IMR-90 (cell line): ENCODE measurements around the gene SCN10A. TPM values are rescaled to one million over a fixed set of nuclear protein-coding genes. Genes with fewer than 3 reads are reported as not detected.

Experiments used
- ATAC-seq: fragments of 200-7000 bp; cut with Tn5 transposase; 2 replicates; pipeline ENCODE4 v1.9.1; 2020; ENCODE audit warnings: low read depth, mild to moderate bottlenecking, moderate library complexity
- BruUV-seq: library from RNA; stranded (reverse); fragments of 400-500 nt; replicated peaks from 2 replicates; lab custom pipeline; 2021; lab: Mats Ljungman, UMichigan
- CTCF ChIA-PET: fragments of 300-600 bp; formaldehyde crosslinking; extraction: SDS; loops from one replicate; lab custom pipeline; 2021; ENCODE audit warnings: antibody characterized with exemption; lab: Yijun Ruan, JAX
- POLR2A ChIA-PET: fragments of 300-600 bp; sonication (Branson Sonifier 250); formaldehyde crosslinking; loops from one replicate; lab custom pipeline; 2022; ENCODE audit warnings: antibody characterized with exemption; ENCODE audit not compliant: unreplicated experiment; lab: Charles Lee
- DNase-seq: peaks from one replicate; pipeline ENCODE4 v3.0.0; 2013
- H2AFZ ChIP-seq: replicated peaks from 2 replicates; pipeline ENCODE3; 2013; ENCODE audit warnings: low read length, mild to moderate bottlenecking; ENCODE audit not compliant: poor library complexity
- H2AK5ac ChIP-seq: 2 replicates; pipeline ENCODE4 v1.6.1; 2013; ENCODE audit warnings: low read depth, low read length, inconsistent platforms
- H2AK9ac ChIP-seq: replicated peaks from 2 replicates; pipeline ENCODE3; 2013; ENCODE audit warnings: mild to moderate bottlenecking, low read depth, low read length, moderate library complexity; ENCODE audit not compliant: poor library complexity
- H2BK120ac ChIP-seq: 2 replicates; pipeline ENCODE4 v1.6.1; 2013; ENCODE audit warnings: low read depth, low read length, inconsistent platforms
- H2BK15ac ChIP-seq: 3 replicates; pipeline ENCODE4 v1.6.1; 2013; ENCODE audit warnings: low read depth, low read length, inconsistent platforms
- H2BK20ac ChIP-seq: 2 replicates; pipeline ENCODE4 v1.6.1; 2013; ENCODE audit warnings: low read depth, mild to moderate bottlenecking, inconsistent platforms, low read length, moderate library complexity
- H2BK5ac ChIP-seq: 2 replicates; pipeline ENCODE4 v1.6.1; 2013; ENCODE audit warnings: mild to moderate bottlenecking, low read depth, low read length, inconsistent platforms; ENCODE audit not compliant: poor library complexity, severe bottlenecking
- H3K14ac ChIP-seq: replicated peaks from 2 replicates; pipeline ENCODE4 v1.6.1; 2013; ENCODE audit warnings: low read depth, low read length, inconsistent platforms
- H3K18ac ChIP-seq: 2 replicates; pipeline ENCODE4 v1.6.1; 2013; ENCODE audit warnings: low read depth, low read length, control low read depth
- H3K23ac ChIP-seq: 2 replicates; pipeline ENCODE4 v1.6.1; 2013; ENCODE audit warnings: low read depth, low read length, inconsistent platforms
- H3K27ac ChIP-seq: 2 replicates; pipeline ENCODE4 v1.5.1; 2013; ENCODE audit warnings: mild to moderate bottlenecking, control low read depth, low read length; ENCODE audit not compliant: insufficient read depth
- H3K27me3 ChIP-seq: 2 replicates; pipeline ENCODE4 v1.6.1; 2013; ENCODE audit warnings: low read length; ENCODE audit not compliant: control insufficient read depth, insufficient read depth
- H3K36me3 ChIP-seq: 2 replicates; pipeline ENCODE4 v1.6.1; 2013; ENCODE audit warnings: low read length, mixed read lengths; ENCODE audit not compliant: control insufficient read depth, insufficient read depth
- H3K4ac ChIP-seq: 2 replicates; pipeline ENCODE4 v1.6.1; 2013; ENCODE audit warnings: low read depth, low read length, inconsistent platforms
- H3K4me1 ChIP-seq: 2 replicates; pipeline ENCODE4 v1.6.1; 2013; ENCODE audit warnings: low read length, mixed read lengths; ENCODE audit not compliant: control insufficient read depth, insufficient read depth
- H3K4me2 ChIP-seq: 2 replicates; pipeline ENCODE4 v1.6.1; 2013; ENCODE audit warnings: low read depth, mild to moderate bottlenecking, control low read depth, low read length, moderate library complexity
- H3K4me3 ChIP-seq: 2 replicates; pipeline ENCODE4 v1.5.1; 2013; ENCODE audit warnings: low read depth, mild to moderate bottlenecking, control low read depth, low read length, moderate library complexity; ENCODE audit not compliant: insufficient read depth
- H3K56ac ChIP-seq: 2 replicates; pipeline ENCODE4 v1.6.1; 2013; ENCODE audit warnings: low read length, inconsistent platforms; ENCODE audit not compliant: insufficient read depth; ENCODE audit errors: extremely low read depth
- H3K79me1 ChIP-seq, 2 experiments: 2 replicates each; pipeline ENCODE4 v1.6.1; 2013; ENCODE audit warnings: low read length in 2 of 2, inconsistent platforms in 1 of 2, low read depth in 1 of 2
- H3K9ac ChIP-seq: 2 replicates; pipeline ENCODE4 v1.6.1; 2013; ENCODE audit warnings: low read depth, low read length, control low read depth
- H3K9me1 ChIP-seq: 2 replicates; pipeline ENCODE4 v1.6.1; 2013; ENCODE audit warnings: low read length, inconsistent platforms; ENCODE audit not compliant: insufficient read depth
- H3K9me3 ChIP-seq: 2 replicates; pipeline ENCODE4 v1.6.1; 2013; ENCODE audit warnings: low read length; ENCODE audit not compliant: control insufficient read depth, insufficient read depth
- H4K20me1 ChIP-seq: 2 replicates; pipeline ENCODE4 v1.6.1; 2013; ENCODE audit warnings: low read length, inconsistent platforms; ENCODE audit not compliant: insufficient read depth
- H4K5ac ChIP-seq: 2 replicates; pipeline ENCODE4 v1.6.1; 2013; ENCODE audit warnings: mild to moderate bottlenecking, low read depth, low read length, control low read depth
- H4K8ac ChIP-seq, 2 experiments: 2 replicates each; pipeline ENCODE4 v1.6.1; 2013; ENCODE audit warnings: low read depth in 2 of 2, low read length in 2 of 2, control low read depth in 1 of 2, inconsistent platforms in 1 of 2
- H4K91ac ChIP-seq: 2 replicates; pipeline ENCODE4 v1.6.1; 2013; ENCODE audit warnings: low read depth, low read length, inconsistent platforms; ENCODE audit not compliant: insufficient read depth
- MAZ ChIP-seq: IDR thresholded peaks from 2 replicates; pipeline ENCODE4 v1.6.1; 2012; ENCODE audit warnings: low read depth, mild to moderate bottlenecking, low read length, improper control_type of control experiment, moderate library complexity, borderline replicate concordance
- MXI1 ChIP-seq: IDR thresholded peaks from 2 replicates; pipeline ENCODE4 v1.6.1; 2012; ENCODE audit warnings: low read depth, mild to moderate bottlenecking, low read length, moderate library complexity, borderline replicate concordance
- POLR2A ChIP-seq: IDR thresholded peaks from 2 replicates; pipeline ENCODE4 v1.6.1; 2012; ENCODE audit warnings: mild to moderate bottlenecking, low read depth, low read length
- RAD21 ChIP-seq: IDR thresholded peaks from 2 replicates; pipeline ENCODE4 v1.6.1; 2012; ENCODE audit warnings: low read length, improper control_type of control experiment
- SMC3 ChIP-seq: fragments of 150-350 bp; IDR thresholded peaks from 2 replicates; pipeline ENCODE4 v1.6.1; 2016; ENCODE audit warnings: low read depth, mild to moderate bottlenecking, antibody characterized with exemption, low read length, moderate library complexity
- WGBS, 2 experiments: methylation state at CpG; one replicate each; pipeline versions ENCODE4 v1.1.5 to v1.1.7; 2013; ENCODE audit warnings: missing lambda C conversion rate in 2 of 2; ENCODE audit not compliant: insufficient read length in 1 of 2; ENCODE audit errors: extremely low coverage in 2 of 2; 5-methylcytosine and 5-hydroxymethylcytosine counted together
- dilution Hi-C: fragments of 300-500 bp; cut with HindIII; formaldehyde crosslinking; loops from one replicate; pipeline ENCODE4 v1.14.3; 2018; ENCODE audit warnings: low sequenced_read_pairs; ENCODE audit not compliant: unreplicated experiment
- in situ Hi-C: fragments of 300-500 bp; cut with MboI; formaldehyde crosslinking; loops from 3 replicates; pipeline ENCODE4 v1.14.3; 2019; ENCODE audit warnings: low sequenced_read_pairs, inconsistent platforms, mixed read lengths
- intact Hi-C: fragments of 100-400 bp; cut with micrococcal nuclease; formaldehyde crosslinking; loops from 2 replicates; pipeline ENCODE4 v1.10.0; 2022
- polyA plus RNA-seq, 3 experiments: library from polyadenylated mRNA; depleted of rRNA; stranded (reverse); fragments of >200 nt; gene quantifications; 2 replicates each; pipeline ENCODE4 v1.2.3, GENCODE V29; 2012; ENCODE audit warnings: low replicate concordance in 1 of 3
- total RNA-seq: library from RNA; depleted of rRNA; stranded (reverse); fragments of >200 nt; gene quantifications from 2 replicates; pipeline ENCODE4 v1.2.3, GENCODE V29; 2012

The SCN10A gene
- total and polyA plus RNA-seq, 2 of the 4 experiments (the other 2 are of a cell fraction), result not detected

DNA sequence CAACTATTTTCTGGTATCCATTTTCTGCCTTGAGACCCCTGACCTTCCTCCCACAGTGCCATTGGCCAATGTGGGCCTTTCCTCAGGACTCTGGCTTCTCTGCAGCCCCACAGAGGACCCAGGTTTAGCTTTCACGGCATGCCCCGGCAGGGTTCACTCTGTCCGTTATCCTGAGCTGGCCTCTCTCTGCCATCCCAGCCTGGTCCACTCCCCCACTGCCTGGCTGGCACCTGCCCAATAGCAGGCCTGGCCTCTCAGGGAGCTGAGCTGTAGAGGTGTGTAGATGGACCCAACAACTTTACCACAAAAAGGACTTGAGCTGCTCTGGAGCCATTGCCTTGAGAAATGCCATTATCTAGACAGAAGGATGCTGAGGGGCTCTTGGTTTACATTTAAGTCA lies 57.5 kb downstream of the SCN10A start:
- Histone ChIP-seq H3K23ac (no peak overlapping the region), H4K91ac (no peak overlapping the region), H3K36me3 (no peaks in the 10 kb centered on the region), H3K27me3 (no peaks in the 10 kb centered on the region), H3K18ac (no peak overlapping the region), H3K4me2 (no peak overlapping the region), H4K5ac (no peak overlapping the region), H4K8ac (no peak overlapping the region), H3K9ac (no peak overlapping the region), H3K79me1 (no peaks in the 10 kb centered on the region), H3K14ac (no peak overlapping the region), H2AFZ (no peak overlapping the region), H2BK5ac (no peak overlapping the region), H3K9me1 (no peaks in the 10 kb centered on the region), H3K4ac (no peak overlapping the region), H3K56ac (no peak overlapping the region), H3K27ac (no peak overlapping the region), H3K9me3 (no peaks in the 10 kb centered on the region), H3K4me1 (no peaks in the 10 kb centered on the region), H2BK20ac (no peak overlapping the region), H2AK9ac (no peak overlapping the region), H2BK15ac (no peak overlapping the region), H2BK120ac (no peak overlapping the region), H2AK5ac (no peak overlapping the region), H3K4me3 (no peak overlapping the region), H4K20me1 (no peaks in the 10 kb centered on the region)
- DNase-seq (no peak), ATAC-seq (no peak)
- intact Hi-C loops (no loop called here), dilution Hi-C loops (no loop called here), in situ Hi-C loops (no loop called here)
- TF ChIP-seq SMC3, result no peak
- TF ChIP-seq RAD21, result no peak
- TF ChIP-seq MAZ, result no peak
- no peak for TF ChIP-seq POLR2A
- TF ChIP-seq MXI1, result no peak
- ChIA-PET CTCF (no interaction called here), POLR2A (no interaction called here)
- BruUV-seq, result no TSS peak
- WGBS, 2 experiments, result no CpG with 5 or more reads among the region's 3 CpGs
